Measurements from ENCODE around the gene HOXA1.

Gene HOXA1

GRCh38 chr7:27092819-27093110 lies 3.0 kb downstream of the HOXA1 start:
- DNase-seq (ENCODE audit: low read depth), result no peak

GRCh38 chr7:27091941-27092818 lies 3.6 kb downstream of the HOXA1 start:
- DNase-seq (ENCODE audit: low read depth), result no peak

- no peak for DNase-seq (ENCODE audit: low read depth)
Observed at GRCh38 chr7:27091105-27091504, 4.7 kb downstream of the HOXA1 start.

- no peak for DNase-seq (ENCODE audit: low read depth)
Observed at GRCh38 chr7:27088002-27088922, 7.5 kb downstream of the HOXA1 start.

- DNase-seq (ENCODE audit: low read depth), result no peak
Observed at GRCh38 chr7:27083646-27084045, 12.2 kb downstream of the HOXA1 start.

GRCh38 chr7:27082171-27082570 lies 13.6 kb downstream of the HOXA1 start:
- no peak for DNase-seq (ENCODE audit: low read depth)

GRCh38 chr7:27080844-27081436 lies 14.9 kb downstream of the HOXA1 start:
- no peak for DNase-seq (ENCODE audit: low read depth)

- DNase-seq (ENCODE audit: low read depth), result no peak
Observed at GRCh38 chr7:27079234-27079975, 16.4 kb downstream of the HOXA1 start.

GRCh38 chr7:27078616-27079233 lies 17.1 kb downstream of the HOXA1 start:
- DNase-seq (ENCODE audit: low read depth), result no peak

GRCh38 chr7:27073076-27073475 lies 22.7 kb downstream of the HOXA1 start:
- no peak for DNase-seq (ENCODE audit: low read depth)

- no peak for DNase-seq (ENCODE audit: low read depth)
Observed at GRCh38 chr7:27071622-27072390, 24.0 kb downstream of the HOXA1 start.

- no peak for DNase-seq (ENCODE audit: low read depth)
Observed at GRCh38 chr7:27068259-27068658, 27.5 kb downstream of the HOXA1 start.

- no peak for DNase-seq (ENCODE audit: low read depth)
Observed at GRCh38 chr7:27066148-27066547, 29.7 kb downstream of the HOXA1 start.

GRCh38 chr7:27065709-27066108 lies 30.1 kb downstream of the HOXA1 start:
- no peak for DNase-seq (ENCODE audit: low read depth)

- no peak for DNase-seq (ENCODE audit: low read depth)
Observed at GRCh38 chr7:27064661-27065060, 31.1 kb downstream of the HOXA1 start.

- no peak for DNase-seq (ENCODE audit: low read depth)
Observed at GRCh38 chr7:27064159-27064558, 31.6 kb downstream of the HOXA1 start.

GRCh38 chr7:27062946-27063345 lies 32.9 kb downstream of the HOXA1 start:
- no peak for DNase-seq (ENCODE audit: low read depth)

GRCh38 chr7:27053153-27053552 lies 42.6 kb downstream of the HOXA1 start:
- no peak for DNase-seq (ENCODE audit: low read depth)

GRCh38 chr7:27051451-27051850 lies 44.3 kb downstream of the HOXA1 start:
- DNase-seq (ENCODE audit: low read depth), result no peak

GRCh38 chr7:27048438-27048837 lies 47.4 kb downstream of the HOXA1 start:
- DNase-seq (ENCODE audit: low read depth), result no peak

All from T follicular helper cell (primary cell).